Upper lobe of left lung (tissue), 6 donors: ENCODE results near the gene CYP46A1. TPM values are rescaled to one million over a fixed set of nuclear protein-coding genes. Genes with fewer than 3 reads are reported as not detected.
A peak's percentile ranks its signal among the peaks of the same experiment; 100 is the strongest.
"Not testable (repeated sequence)": the region's sequence is repeated elsewhere in the genome, so short reads cannot be mapped to it uniquely, and the experiment has no call there.

Experiments used
- ATAC-seq, 2 donors: fragments of 200-7000 bp; cut with Tn5 transposase; one replicate each; pipeline ENCODE4 v1.9.1; 2022; ENCODE audit warnings: mild to moderate bottlenecking in 2 of 2, moderate library complexity in 2 of 2; ENCODE audit not compliant: low FRiP score in 2 of 2
- DNase-seq, 2 donors: peaks; one replicate each; pipeline ENCODE4 v3.0.0-alpha.2; 2019 to 2020
- H3K27ac ChIP-seq, 4 donors: fragments of 200-600 bp; sonication (generic); one replicate each; pipeline ENCODE4 v1.5.1; 2016 to 2019
- H3K27me3 ChIP-seq, 4 donors: fragments of 200-600 bp; sonication (generic); one replicate each; pipeline ENCODE4 v1.5.1; 2017 to 2019
- H3K36me3 ChIP-seq, 4 donors: fragments of 200-600 bp; sonication (generic); one replicate each; pipeline ENCODE4 v1.5.1; 2016 to 2019
- H3K4me1 ChIP-seq, 4 donors: fragments of 200-600 bp; sonication (generic); one replicate each; pipeline ENCODE4 v1.5.1; 2018 to 2019
- H3K4me3 ChIP-seq, 4 donors: fragments of 200-600 bp; sonication (generic); one replicate each; pipeline ENCODE4 v1.5.1; 2017 to 2019; ENCODE audit warnings: mild to moderate bottlenecking in 2 of 4, moderate library complexity in 1 of 4
- H3K9me3 ChIP-seq, 4 donors: fragments of 200-600 bp; sonication (generic); one replicate each; pipeline ENCODE4 v1.5.1; 2018 to 2019
- EP300 ChIP-seq, 4 donors: sonication (generic); formaldehyde crosslinking; IDR thresholded peaks; one replicate each; pipeline ENCODE4 v1.5.1; 2017; ENCODE audit warnings: antibody characterized with exemption in 4 of 4, control low read depth in 2 of 4
- POLR2A ChIP-seq, 4 donors: fragments of 450-650 bp; IDR thresholded peaks; one replicate each; pipeline ENCODE4 v1.5.1; 2016 to 2017; ENCODE audit warnings: antibody characterized with exemption in 4 of 4, mild to moderate bottlenecking in 2 of 4
- POLR2AphosphoS5 ChIP-seq, 2 donors: sonication (generic); formaldehyde crosslinking; IDR thresholded peaks; one replicate each; pipeline ENCODE4 v1.5.1; 2017; ENCODE audit warnings: antibody characterized with exemption in 2 of 2
- WGBS, 2 donors: methylation state at CpG; one replicate each; pipeline ENCODE4 v1.1.5; 2017 to 2018; 5-methylcytosine and 5-hydroxymethylcytosine counted together
- total RNA-seq, 6 donors: library from RNA; depleted of rRNA in 4 of 6; stranded (reverse); fragments of >200 nt in 4 of 6; gene quantifications; one replicate each; pipeline versions ENCODE4 v1.1.0 to v1.2.1, GENCODE V29; 2016 to 2021
- TF ChIP-seq, protein P1 (sequence below), 6 experiments: fragments of 450-650 bp in 4 of 6; fragments of 200-600 bp in 2 of 6; sonication (generic) in 2 of 6; IDR thresholded peaks; one replicate each; pipeline ENCODE4 v1.5.1; 2016 to 2019; ENCODE audit warnings: antibody characterized with exemption in 6 of 6
- donor health status: DM: no; HTN: no; CAD: no; lungs with moderate emphysema.
- donor health status: DM: no; HTN: yes; CAD: no; lungs with severe emphysema.

Gene CYP46A1
- total RNA-seq, 6 donors from 2014 or later, result 0.15 to 12.6 (median 1.2) TPM

DNA sequence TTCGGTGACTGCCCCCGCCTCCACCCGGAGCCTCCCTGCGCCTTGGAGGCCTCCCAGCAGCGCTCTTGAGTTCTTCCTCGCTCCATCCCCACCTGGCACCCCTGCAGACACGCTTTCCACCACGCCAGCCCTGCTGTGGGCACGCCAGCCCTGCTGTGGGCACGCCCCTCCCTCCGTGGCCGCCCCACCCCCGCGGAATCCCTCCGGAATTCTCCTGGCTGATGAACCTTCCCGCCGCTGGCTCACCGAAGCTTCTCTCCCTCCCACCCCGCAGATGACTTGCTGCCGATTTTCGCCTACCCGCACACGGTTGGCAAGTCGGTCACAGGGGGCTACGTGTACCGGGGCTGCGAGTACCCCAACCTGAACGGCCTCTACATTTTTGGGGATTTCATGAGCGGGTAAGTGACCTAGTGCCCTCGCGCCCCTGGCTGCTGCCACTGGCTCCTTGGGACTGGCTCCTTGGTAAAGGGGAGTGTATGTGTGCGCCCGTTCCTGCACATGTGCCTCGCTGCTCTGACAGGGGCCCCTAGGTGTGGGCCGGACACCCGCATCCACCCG lies 24.0 kb upstream of the CYP46A1 start:
- H3K27me3 ChIP-seq, result peaks cover 0 to 19% (median 8%) of the 10 kb centered on the region in 4 donors
- DNase-seq (peak in 1 of 2 donors; percentile 81), ATAC-seq (no peak)
- WGBS, 2 donors, result 32 to 44% methylated on average over 23 to 35 of the region's 37 CpGs
- TF ChIP-seq POLR2A (IDR thresholded peaks at IDR 0.05) (no peak), EP300 (IDR thresholded peaks at IDR 0.05) (no peak), POLR2AphosphoS5 (IDR thresholded peaks at IDR 0.05) (no peak)
- TF ChIP-seq, protein P1, sequence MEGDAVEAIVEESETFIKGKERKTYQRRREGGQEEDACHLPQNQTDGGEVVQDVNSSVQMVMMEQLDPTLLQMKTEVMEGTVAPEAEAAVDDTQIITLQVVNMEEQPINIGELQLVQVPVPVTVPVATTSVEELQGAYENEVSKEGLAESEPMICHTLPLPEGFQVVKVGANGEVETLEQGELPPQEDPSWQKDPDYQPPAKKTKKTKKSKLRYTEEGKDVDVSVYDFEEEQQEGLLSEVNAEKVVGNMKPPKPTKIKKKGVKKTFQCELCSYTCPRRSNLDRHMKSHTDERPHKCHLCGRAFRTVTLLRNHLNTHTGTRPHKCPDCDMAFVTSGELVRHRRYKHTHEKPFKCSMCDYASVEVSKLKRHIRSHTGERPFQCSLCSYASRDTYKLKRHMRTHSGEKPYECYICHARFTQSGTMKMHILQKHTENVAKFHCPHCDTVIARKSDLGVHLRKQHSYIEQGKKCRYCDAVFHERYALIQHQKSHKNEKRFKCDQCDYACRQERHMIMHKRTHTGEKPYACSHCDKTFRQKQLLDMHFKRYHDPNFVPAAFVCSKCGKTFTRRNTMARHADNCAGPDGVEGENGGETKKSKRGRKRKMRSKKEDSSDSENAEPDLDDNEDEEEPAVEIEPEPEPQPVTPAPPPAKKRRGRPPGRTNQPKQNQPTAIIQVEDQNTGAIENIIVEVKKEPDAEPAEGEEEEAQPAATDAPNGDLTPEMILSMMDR (IDR thresholded peaks at IDR 0.05), result no peak
- H3K36me3 ChIP-seq, result no peaks in the 10 kb centered on the region
- H3K9me3 ChIP-seq, result no peaks in the 10 kb centered on the region
- peaks cover 3 to 13% (median 6%) of the 10 kb centered on the region in 4 donors for H3K4me1 ChIP-seq
- H3K27ac ChIP-seq, result no peak overlapping the region
- H3K4me3 ChIP-seq, result no peak overlapping the region

DNA sequence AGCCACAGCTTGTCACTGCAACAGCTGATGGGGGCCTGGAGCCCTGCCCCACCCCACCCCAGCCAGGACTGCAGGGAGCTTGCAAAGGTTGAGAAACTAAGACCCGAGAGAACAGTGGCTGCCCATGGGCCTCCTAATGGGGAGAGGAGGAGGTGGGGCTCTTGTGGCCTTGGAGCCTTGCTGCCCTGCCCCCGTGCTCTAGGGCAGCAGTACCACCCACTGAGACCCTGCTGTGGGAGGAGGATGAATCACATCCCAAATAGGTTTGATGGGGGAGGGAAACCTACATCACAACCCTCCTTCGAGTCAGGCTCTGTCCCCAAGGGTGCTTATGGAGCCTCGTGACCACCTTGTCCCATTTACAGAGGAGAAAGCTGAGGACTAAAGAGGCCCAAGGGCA lies 23.3 kb upstream of the CYP46A1 start:
- 55 to 69% methylated on average over 2 to 4 of the region's 4 CpGs for WGBS, 2 donors
- Histone ChIP-seq H3K27ac (no peak overlapping the region), H3K9me3 (no peaks in the 10 kb centered on the region), H3K4me1 (peaks cover 3 to 13% (median 6%) of the 10 kb centered on the region in 4 donors), H3K36me3 (no peaks in the 10 kb centered on the region), H3K4me3 (no peak overlapping the region), H3K27me3 (peaks cover 0 to 19% (median 8%) of the 10 kb centered on the region in 4 donors)
- no peak for DNase-seq
- TF ChIP-seq, protein P1 (IDR thresholded peaks at IDR 0.05), result no peak
- TF ChIP-seq POLR2AphosphoS5 (IDR thresholded peaks at IDR 0.05), result no peak
- TF ChIP-seq EP300 (IDR thresholded peaks at IDR 0.05), result no peak
- TF ChIP-seq POLR2A (IDR thresholded peaks at IDR 0.05), result no peak
- no peak for ATAC-seq

DNA sequence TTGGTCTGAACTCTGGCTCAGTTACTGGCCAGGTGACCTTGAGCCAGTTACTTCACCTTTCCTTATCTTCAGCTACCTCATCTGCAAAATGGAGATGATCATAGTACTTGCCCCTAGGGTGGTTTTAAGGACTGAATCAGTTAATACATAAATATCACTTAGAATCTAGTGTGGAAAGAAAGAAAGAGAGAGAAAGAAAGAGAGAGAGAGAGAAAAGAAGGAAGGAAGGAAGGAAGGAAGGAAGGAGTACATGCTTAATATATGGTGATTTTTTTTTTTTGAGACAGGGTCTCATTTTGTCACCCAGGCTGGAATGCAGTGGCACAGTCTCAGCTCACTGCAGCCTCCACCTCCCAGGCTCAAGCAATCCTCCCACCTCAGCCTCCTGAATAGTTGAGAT lies 22.9 kb upstream of the CYP46A1 start:
- not testable (repeated sequence) for H3K4me3 ChIP-seq, DNase-seq, H3K27ac ChIP-seq, H3K36me3 ChIP-seq, ATAC-seq, H3K9me3 ChIP-seq
- H3K4me1 ChIP-seq, result peaks cover 3 to 13% (median 6%) of the 10 kb centered on the region in 4 donors
- H3K27me3 ChIP-seq, result peaks cover 0 to 19% (median 8%) of the 10 kb centered on the region in 4 donors

- no peaks in the 10 kb centered on the region for H3K36me3 ChIP-seq
- H3K4me3 ChIP-seq, result no peak overlapping the region
- no peak overlapping the region for H3K27ac ChIP-seq
- TF ChIP-seq EP300 (IDR thresholded peaks at IDR 0.05) (no peak), POLR2AphosphoS5 (IDR thresholded peaks at IDR 0.05) (no peak), POLR2A (IDR thresholded peaks at IDR 0.05) (no peak)
- TF ChIP-seq, protein P1 (IDR thresholded peaks at IDR 0.05), result no peak
- WGBS, 2 donors, result 91 to 92% methylated on average over 10 of the region's 10 CpGs
- no peak for DNase-seq
- peaks cover 3 to 13% (median 6%) of the 10 kb centered on the region in 4 donors for H3K4me1 ChIP-seq
- peaks cover 0 to 19% (median 8%) of the 10 kb centered on the region in 4 donors for H3K27me3 ChIP-seq
- no peaks in the 10 kb centered on the region for H3K9me3 ChIP-seq
- ATAC-seq, result no peak
Observed at GRCh38 chr14:99662846-99663245, 21.3 kb upstream of the CYP46A1 start.

GRCh38 chr14:99663386-99664057 lies 20.6 kb upstream of the CYP46A1 start:
- TF ChIP-seq POLR2AphosphoS5 (IDR thresholded peaks at IDR 0.05), result no peak
- no peak for TF ChIP-seq POLR2A (IDR thresholded peaks at IDR 0.05)
- TF ChIP-seq, protein P1 (IDR thresholded peaks at IDR 0.05), result no peak
- TF ChIP-seq EP300 (IDR thresholded peaks at IDR 0.05), result no peak
- H3K27ac ChIP-seq, result no peak overlapping the region
- peaks cover 0 to 19% (median 8%) of the 10 kb centered on the region in 4 donors for H3K27me3 ChIP-seq
- DNase-seq, result no peak
- H3K4me3 ChIP-seq, result no peak overlapping the region
- H3K9me3 ChIP-seq, result no peaks in the 10 kb centered on the region
- WGBS, 2 donors, result 83 to 85% methylated on average over 10 to 12 of the region's 12 CpGs
- no peak for ATAC-seq
- no peaks in the 10 kb centered on the region for H3K36me3 ChIP-seq
- peaks cover 3 to 13% (median 6%) of the 10 kb centered on the region in 4 donors for H3K4me1 ChIP-seq
